Measurements from ENCODE around the gene SCNN1B.

Gene SCNN1B

DNA sequence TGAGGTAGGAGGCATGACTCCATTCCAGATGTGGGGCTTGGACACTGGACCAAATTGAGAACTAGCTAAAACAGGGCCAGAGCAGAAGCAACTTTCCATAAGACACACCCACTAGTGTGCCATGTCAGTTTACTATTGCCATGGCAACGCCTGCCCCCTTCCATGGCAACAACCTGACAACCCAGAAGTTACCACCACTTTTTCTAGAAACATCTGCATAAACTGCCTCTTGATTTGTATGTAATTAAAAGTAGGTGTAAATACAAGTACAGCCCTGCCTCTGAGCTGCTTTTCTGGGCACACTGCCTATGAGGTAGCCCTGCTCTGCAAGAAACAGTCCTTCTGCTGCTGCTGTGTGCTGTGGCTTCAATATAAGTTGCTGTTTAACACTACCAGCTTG is 19.5 kb upstream of the SCNN1B start:
- H3K27me3 ChIP-seq (ENCODE audit: low read length), result no peaks in the 10 kb centered on the region
- no peaks in the 10 kb centered on the region for H4K20me1 ChIP-seq (ENCODE audit: low read depth, low read length)
- H3K4me3 ChIP-seq (ENCODE audit: insufficient read depth, low read length, poor library complexity, severe bottlenecking), result no peak overlapping the region
- no peak overlapping the region for H3K27ac ChIP-seq (ENCODE audit: low read depth, low read length)
- H3K9me3 ChIP-seq (ENCODE audit: insufficient read depth, low read length), result no peaks in the 10 kb centered on the region
- H3K9me2 ChIP-seq (replicated peaks; ENCODE audit: insufficient read depth, low read length), result no peaks in the 10 kb centered on the region
- H3F3A ChIP-seq (ENCODE audit: insufficient read depth), result no peaks in the 10 kb centered on the region
- TF ChIP-seq EZH2phosphoT487 (conservative IDR thresholded peaks at IDR 0.05; ENCODE audit: low read length), result no peak
- TF ChIP-seq, protein P1, sequence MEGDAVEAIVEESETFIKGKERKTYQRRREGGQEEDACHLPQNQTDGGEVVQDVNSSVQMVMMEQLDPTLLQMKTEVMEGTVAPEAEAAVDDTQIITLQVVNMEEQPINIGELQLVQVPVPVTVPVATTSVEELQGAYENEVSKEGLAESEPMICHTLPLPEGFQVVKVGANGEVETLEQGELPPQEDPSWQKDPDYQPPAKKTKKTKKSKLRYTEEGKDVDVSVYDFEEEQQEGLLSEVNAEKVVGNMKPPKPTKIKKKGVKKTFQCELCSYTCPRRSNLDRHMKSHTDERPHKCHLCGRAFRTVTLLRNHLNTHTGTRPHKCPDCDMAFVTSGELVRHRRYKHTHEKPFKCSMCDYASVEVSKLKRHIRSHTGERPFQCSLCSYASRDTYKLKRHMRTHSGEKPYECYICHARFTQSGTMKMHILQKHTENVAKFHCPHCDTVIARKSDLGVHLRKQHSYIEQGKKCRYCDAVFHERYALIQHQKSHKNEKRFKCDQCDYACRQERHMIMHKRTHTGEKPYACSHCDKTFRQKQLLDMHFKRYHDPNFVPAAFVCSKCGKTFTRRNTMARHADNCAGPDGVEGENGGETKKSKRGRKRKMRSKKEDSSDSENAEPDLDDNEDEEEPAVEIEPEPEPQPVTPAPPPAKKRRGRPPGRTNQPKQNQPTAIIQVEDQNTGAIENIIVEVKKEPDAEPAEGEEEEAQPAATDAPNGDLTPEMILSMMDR (IDR thresholded peaks at IDR 0.05; ENCODE audit: insufficient read depth, low read length, poor library complexity, severe bottlenecking), result no peak
- no peak overlapping the region for H2AFZ ChIP-seq (ENCODE audit: low read depth, low read length, severe bottlenecking)
- H3K9ac ChIP-seq (ENCODE audit: low read length), result no peak overlapping the region
- H3K79me2 ChIP-seq (ENCODE audit: insufficient read depth, low read length), result no peaks in the 10 kb centered on the region
- H3K36me3 ChIP-seq (ENCODE audit: low read length), result no peaks in the 10 kb centered on the region
- no peak overlapping the region for H3K4me2 ChIP-seq (ENCODE audit: low read depth, low read length, poor library complexity, severe bottlenecking)

DNA sequence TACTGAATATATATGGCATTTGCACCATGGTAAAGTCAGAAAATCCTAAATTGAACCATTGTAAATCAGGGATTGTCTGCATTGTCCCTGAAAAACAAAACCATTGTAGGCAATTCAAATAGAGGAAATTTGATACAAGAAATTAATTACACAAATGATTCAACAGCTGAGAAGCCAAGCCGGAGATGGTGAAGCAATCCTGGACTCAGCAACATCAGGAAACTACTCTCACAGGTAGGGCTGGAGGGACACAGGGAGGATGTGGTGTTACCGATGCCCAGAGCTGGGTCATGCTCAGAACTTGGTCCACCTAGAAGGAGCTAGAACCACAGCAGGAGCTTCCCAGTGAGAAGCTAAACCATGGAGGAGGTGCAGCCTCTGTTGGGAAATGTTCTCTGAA is 18.5 kb upstream of the SCNN1B start:
- Histone ChIP-seq H4K20me1 (ENCODE audit: low read depth, low read length) (no peaks in the 10 kb centered on the region), H3K36me3 (ENCODE audit: low read length) (no peaks in the 10 kb centered on the region), H3K27me3 (ENCODE audit: low read length) (no peaks in the 10 kb centered on the region), H3K4me3 (ENCODE audit: insufficient read depth, low read length, poor library complexity, severe bottlenecking) (no peak overlapping the region), H3K4me2 (ENCODE audit: low read depth, low read length, poor library complexity, severe bottlenecking) (no peak overlapping the region), H2AFZ (ENCODE audit: low read depth, low read length, severe bottlenecking) (no peak overlapping the region), H3K9me2 (replicated peaks; ENCODE audit: insufficient read depth, low read length) (no peaks in the 10 kb centered on the region), H3K9me3 (ENCODE audit: insufficient read depth, low read length) (no peaks in the 10 kb centered on the region), H3K9ac (ENCODE audit: low read length) (no peak overlapping the region), H3K27ac (ENCODE audit: low read depth, low read length) (no peak overlapping the region), H3F3A (ENCODE audit: insufficient read depth) (0 out of 2 replicates have a peak, but pooled peaks cover 5% of the 10 kb centered on the region), H3K79me2 (ENCODE audit: insufficient read depth, low read length) (no peaks in the 10 kb centered on the region)
- no peak for TF ChIP-seq EZH2phosphoT487 (conservative IDR thresholded peaks at IDR 0.05; ENCODE audit: low read length)
- TF ChIP-seq, protein P1 (IDR thresholded peaks at IDR 0.05; ENCODE audit: insufficient read depth, low read length, poor library complexity, severe bottlenecking), result no peak

DNA sequence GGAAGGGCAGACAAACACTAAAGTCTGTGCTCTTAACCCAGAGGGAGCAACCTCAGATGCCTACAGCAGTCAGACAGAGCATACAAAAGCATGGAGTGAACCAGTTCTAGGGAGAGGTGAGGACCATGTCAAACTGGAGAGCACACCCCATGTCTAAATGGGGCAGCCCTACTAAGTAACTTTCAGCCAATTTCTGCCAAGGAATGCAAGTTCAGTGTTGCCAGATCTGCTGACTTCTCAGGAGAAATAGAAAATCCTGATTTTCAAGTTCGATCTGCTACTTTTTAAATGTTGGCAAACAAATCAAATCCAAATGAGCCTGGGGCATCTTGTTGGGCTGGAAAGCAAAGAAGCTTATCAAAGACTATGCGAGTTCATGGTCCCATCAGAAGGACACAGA is 17.5 kb upstream of the SCNN1B start:
- H4K20me1 ChIP-seq (ENCODE audit: low read depth, low read length), result no peaks in the 10 kb centered on the region
- H3K9me2 ChIP-seq (replicated peaks; ENCODE audit: insufficient read depth, low read length), result no peaks in the 10 kb centered on the region
- TF ChIP-seq, protein P1 (IDR thresholded peaks at IDR 0.05; ENCODE audit: insufficient read depth, low read length, poor library complexity, severe bottlenecking), result no peak
- TF ChIP-seq EZH2phosphoT487 (conservative IDR thresholded peaks at IDR 0.05; ENCODE audit: low read length), result no peak
- H3K27me3 ChIP-seq (ENCODE audit: low read length), result no peaks in the 10 kb centered on the region
- H2AFZ ChIP-seq (ENCODE audit: low read depth, low read length, severe bottlenecking), result no peak overlapping the region
- no peaks in the 10 kb centered on the region for H3K79me2 ChIP-seq (ENCODE audit: insufficient read depth, low read length)
- no peak overlapping the region for H3K27ac ChIP-seq (ENCODE audit: low read depth, low read length)
- H3K36me3 ChIP-seq (ENCODE audit: low read length), result no peaks in the 10 kb centered on the region
- H3K9me3 ChIP-seq (ENCODE audit: insufficient read depth, low read length), result no peaks in the 10 kb centered on the region
- no peak overlapping the region for H3K4me2 ChIP-seq (ENCODE audit: low read depth, low read length, poor library complexity, severe bottlenecking)
- H3F3A ChIP-seq (ENCODE audit: insufficient read depth), result 0 out of 2 replicates have a peak, but pooled peaks cover 5% of the 10 kb centered on the region
- no peak overlapping the region for H3K4me3 ChIP-seq (ENCODE audit: insufficient read depth, low read length, poor library complexity, severe bottlenecking)
- H3K9ac ChIP-seq (ENCODE audit: low read length), result no peak overlapping the region
